Measurements from ENCODE around the gene TMEFF1.

TMEFF1 gene

GRCh38 chr9:100449420-100449819 lies 23.5 kb upstream of the TMEFF1 start:
- H3K4me3 ChIP-seq = no peak overlapping the region
- H3K27ac ChIP-seq = no peak overlapping the region
- TF ChIP-seq CTCF (IDR thresholded peaks at IDR 0.05) = no peak
- no peak for DNase-seq (ENCODE audit: low spot score)

- no peak for TF ChIP-seq CTCF (IDR thresholded peaks at IDR 0.05)
- Histone ChIP-seq H3K27ac (no peak overlapping the region), H3K4me3 (no peak overlapping the region)
- DNase-seq (ENCODE audit: low spot score) = no peak
Observed at GRCh38 chr9:100452894-100453293, 20.1 kb upstream of the TMEFF1 start.

GRCh38 chr9:100455470-100455869 lies 17.5 kb upstream of the TMEFF1 start:
- Histone ChIP-seq H3K4me3 (no peak overlapping the region), H3K27ac (no peak overlapping the region)
- no peak for DNase-seq (ENCODE audit: low spot score)
- TF ChIP-seq CTCF (IDR thresholded peaks at IDR 0.05) = no peak

- no peak overlapping the region for H3K27ac ChIP-seq
- DNase-seq (ENCODE audit: low spot score) = no peak
- TF ChIP-seq CTCF (IDR thresholded peaks at IDR 0.05) = no peak
- no peak overlapping the region for H3K4me3 ChIP-seq
Observed at GRCh38 chr9:100457517-100457916, 15.4 kb upstream of the TMEFF1 start.

GRCh38 chr9:100459963-100460362 lies 13.0 kb upstream of the TMEFF1 start:
- no peak overlapping the region for H3K27ac ChIP-seq
- no peak overlapping the region for H3K4me3 ChIP-seq
- DNase-seq (ENCODE audit: low spot score) = no peak
- TF ChIP-seq CTCF (IDR thresholded peaks at IDR 0.05) = no peak

GRCh38 chr9:100465274-100465673 lies 7.7 kb upstream of the TMEFF1 start:
- no peak for TF ChIP-seq CTCF (IDR thresholded peaks at IDR 0.05)
- DNase-seq (ENCODE audit: low spot score) = no peak
- Histone ChIP-seq H3K27ac (no peak overlapping the region), H3K4me3 (no peak overlapping the region)

GRCh38 chr9:100465761-100466160 lies 7.2 kb upstream of the TMEFF1 start:
- no peak for DNase-seq (ENCODE audit: low spot score)
- Histone ChIP-seq H3K27ac (no peak overlapping the region), H3K4me3 (no peak overlapping the region)
- no peak for TF ChIP-seq CTCF (IDR thresholded peaks at IDR 0.05)

All from coronary artery (tissue), 2 donors.